Skeletal muscle tissue (tissue), 4 donors: Measurements from ENCODE around the gene ATRX. TPM values are rescaled to one million over a fixed set of nuclear protein-coding genes. Genes with fewer than 3 reads are reported as not detected.
"Not testable (repeated sequence)": the region's sequence is repeated elsewhere in the genome, so short reads cannot be mapped to it uniquely, and the experiment has no call there.

ENCODE experiments used
- H3K27ac ChIP-seq: one replicate; pipeline ENCODE4 v1.7.0; 2013; ENCODE audit warnings: mild to moderate bottlenecking, low read depth, low read length, inconsistent platforms
- H3K27me3 ChIP-seq, 3 donors: one replicate each; pipeline ENCODE4 v1.7.0; 2013; ENCODE audit warnings: low read length in 3 of 3; ENCODE audit not compliant: control insufficient read depth in 3 of 3, insufficient read depth in 3 of 3
- H3K36me3 ChIP-seq, 3 donors: one replicate each; pipeline ENCODE4 v1.7.0; 2013; ENCODE audit warnings: low read length in 3 of 3; ENCODE audit not compliant: control insufficient read depth in 3 of 3, insufficient read depth in 3 of 3
- H3K4me1 ChIP-seq, 3 donors: one replicate each; pipeline ENCODE4 v1.7.0; 2013; ENCODE audit warnings: low read length in 3 of 3, mild to moderate bottlenecking in 3 of 3; ENCODE audit not compliant: control insufficient read depth in 3 of 3, insufficient read depth in 3 of 3
- H3K4me3 ChIP-seq, 3 donors: one replicate each; pipeline ENCODE4 v1.7.0; 2013; ENCODE audit warnings: low read length in 3 of 3
- H3K9ac ChIP-seq, 3 donors: one replicate each; pipeline ENCODE4 v1.7.0; 2013; ENCODE audit warnings: low read length in 3 of 3, mild to moderate bottlenecking in 3 of 3, moderate library complexity in 2 of 3, low read depth in 1 of 3
- H3K9me3 ChIP-seq, 3 donors: one replicate each; pipeline ENCODE4 v1.7.0; 2013; ENCODE audit warnings: low read length in 3 of 3; ENCODE audit not compliant: control insufficient read depth in 3 of 3
- total RNA-seq: library from RNA; depleted of rRNA; stranded (reverse); fragments of >200 nt; gene quantifications from one replicate; pipeline ENCODE4 v1.2.3, GENCODE V29; 2014
- donor health status: Osteomylitis.

Gene ATRX
- total RNA-seq, 1 donor from 2014 or later, result 77.2 TPM

GRCh38 chrX:77639820-77640219, 146.2 kb downstream of the ATRX start:
- no peaks in the 10 kb centered on the region for H3K9me3 ChIP-seq
- H3K27ac ChIP-seq, result no peak overlapping the region
- peaks cover 0 to under 1% (median 0%) of the 10 kb centered on the region in 3 donors for H3K36me3 ChIP-seq
- H3K4me3 ChIP-seq, result no peak overlapping the region
- no peaks in the 10 kb centered on the region for H3K27me3 ChIP-seq
- no peaks in the 10 kb centered on the region for H3K4me1 ChIP-seq
- H3K9ac ChIP-seq, result no peak overlapping the region

- H3K9me3 ChIP-seq, result no peaks in the 10 kb centered on the region
- H3K9ac ChIP-seq, result no peak overlapping the region
- H3K27me3 ChIP-seq, result no peaks in the 10 kb centered on the region
- no peaks in the 10 kb centered on the region for H3K4me1 ChIP-seq
- H3K36me3 ChIP-seq, result no peaks in the 10 kb centered on the region
- H3K4me3 ChIP-seq, result no peak overlapping the region
- H3K27ac ChIP-seq, result no peak overlapping the region
These were observed 147.6 kb downstream of the ATRX start for GRCh38 chrX:77638397-77638796.

- Histone ChIP-seq H3K4me3 (no peak overlapping the region), H3K36me3 (peaks cover 0 to 5% (median 0%) of the 10 kb centered on the region in 3 donors), H3K27me3 (no peaks in the 10 kb centered on the region), H3K9me3 (no peaks in the 10 kb centered on the region), H3K9ac (no peak overlapping the region), H3K27ac (no peak overlapping the region), H3K4me1 (no peaks in the 10 kb centered on the region)
These were observed 150.6 kb downstream of the ATRX start for GRCh38 chrX:77635373-77635772.

GRCh38 chrX:77628294-77629025, 157.6 kb downstream of the ATRX start:
- no peak overlapping the region for H3K27ac ChIP-seq
- H3K36me3 ChIP-seq, result peaks cover 0 to 5% (median 0%) of the 10 kb centered on the region in 3 donors
- H3K27me3 ChIP-seq, result no peaks in the 10 kb centered on the region
- H3K4me3 ChIP-seq, result no peak overlapping the region
- no peaks in the 10 kb centered on the region for H3K4me1 ChIP-seq
- H3K9ac ChIP-seq, result no peak overlapping the region
- peaks cover 0 to 2% (median 0%) of the 10 kb centered on the region in 3 donors for H3K9me3 ChIP-seq

GRCh38 chrX:77622672-77623071, 163.3 kb downstream of the ATRX start:
- Histone ChIP-seq H3K4me3 (no peak overlapping the region), H3K9ac (no peak overlapping the region), H3K27ac (no peak overlapping the region), H3K36me3 (no peaks in the 10 kb centered on the region), H3K27me3 (no peaks in the 10 kb centered on the region), H3K4me1 (no peaks in the 10 kb centered on the region), H3K9me3 (peaks cover 0 to 2% (median 0%) of the 10 kb centered on the region in 3 donors)

GRCh38 chrX:77622233-77622632, 163.8 kb downstream of the ATRX start:
- no peak overlapping the region for H3K4me3 ChIP-seq
- no peaks in the 10 kb centered on the region for H3K27me3 ChIP-seq
- H3K9me3 ChIP-seq, result peaks cover 0 to 2% (median 0%) of the 10 kb centered on the region in 3 donors
- no peak overlapping the region for H3K9ac ChIP-seq
- no peaks in the 10 kb centered on the region for H3K36me3 ChIP-seq
- no peaks in the 10 kb centered on the region for H3K4me1 ChIP-seq
- H3K27ac ChIP-seq, result no peak overlapping the region

GRCh38 chrX:77621453-77621852, 164.6 kb downstream of the ATRX start:
- H3K4me1 ChIP-seq, H3K4me3 ChIP-seq, H3K36me3 ChIP-seq, H3K9ac ChIP-seq, H3K27ac ChIP-seq, H3K9me3 ChIP-seq, H3K27me3 ChIP-seq: not testable (repeated sequence)

- Histone ChIP-seq H3K9ac (no peak overlapping the region), H3K27me3 (no peaks in the 10 kb centered on the region), H3K4me1 (no peaks in the 10 kb centered on the region), H3K36me3 (peaks cover 0 to 5% (median 2%) of the 10 kb centered on the region in 3 donors), H3K9me3 (no peaks in the 10 kb centered on the region), H3K4me3 (no peak overlapping the region), H3K27ac (no peak overlapping the region)
These were observed 168.8 kb downstream of the ATRX start for GRCh38 chrX:77617206-77617605.

GRCh38 chrX:77603635-77604336, 182.2 kb downstream of the ATRX start:
- Histone ChIP-seq H3K4me1 (no peaks in the 10 kb centered on the region), H3K36me3 (peaks cover 0 to 2% (median 0%) of the 10 kb centered on the region in 3 donors), H3K27me3 (no peaks in the 10 kb centered on the region), H3K9ac (no peak overlapping the region), H3K9me3 (no peaks in the 10 kb centered on the region), H3K27ac (no peak overlapping the region), H3K4me3 (no peak overlapping the region)

GRCh38 chrX:77597511-77597910, 188.5 kb downstream of the ATRX start:
- H3K27ac ChIP-seq, result no peak overlapping the region
- H3K9me3 ChIP-seq, result no peaks in the 10 kb centered on the region
- no peaks in the 10 kb centered on the region for H3K27me3 ChIP-seq
- H3K9ac ChIP-seq, result no peak overlapping the region
- peaks cover 0 to 2% (median 0%) of the 10 kb centered on the region in 3 donors for H3K36me3 ChIP-seq
- H3K4me1 ChIP-seq, result no peaks in the 10 kb centered on the region
- no peak overlapping the region for H3K4me3 ChIP-seq
